Measurements from ENCODE around the gene KRTAP4-12. TPM values are rescaled to one million over a fixed set of nuclear protein-coding genes. Genes with fewer than 3 reads are reported as not detected.

KRTAP4-12 gene
- polyA plus RNA-seq, 1 donor (not counting 4 experiments of a cell fraction or from before 2014, with no cell fraction given), result not detected

DNA sequence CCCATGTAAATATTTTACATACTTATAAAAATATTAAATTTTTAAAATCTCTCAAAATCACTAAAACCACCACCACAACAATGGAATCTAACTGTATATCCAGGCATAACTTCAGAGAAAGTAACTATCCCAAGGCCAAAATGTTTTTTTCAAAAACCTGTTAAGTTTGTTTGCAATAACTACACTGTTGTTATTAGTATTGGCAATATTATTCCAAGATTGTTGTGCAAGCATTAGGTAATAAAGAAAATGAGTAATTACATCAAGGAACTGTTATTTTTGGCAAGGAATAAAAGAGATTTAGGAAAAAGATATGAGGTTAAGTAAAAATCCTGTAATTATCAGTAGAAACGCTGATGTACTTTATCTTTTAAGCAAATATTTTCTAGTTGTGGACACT lies 3.4 kb upstream of the KRTAP4-12 start:
- DNase-seq (ENCODE audit: low read depth, low spot score) (no peak), FAIRE-seq (no peak)
- peaks cover 19% of the 10 kb centered on the region for H3K4me1 ChIP-seq (ENCODE audit: control insufficient read depth, extremely low read depth, insufficient read depth, low read length)
- dilution Hi-C loops (cut with MboI; ENCODE audit: extremely low pct_ligation_motif_present, low sequenced_read_pairs), result no loop called here
- no peak overlapping the region for H3K9ac ChIP-seq (ENCODE audit: control insufficient read depth, extremely low read depth, insufficient read depth, low read length)
- no peaks in the 10 kb centered on the region for H4K20me1 ChIP-seq (ENCODE audit: control insufficient read depth, extremely low read depth, insufficient read depth, low read length)
- TF ChIP-seq EZH2 (IDR thresholded peaks at IDR 0.05; ENCODE audit: low read length), result no peak
- TF ChIP-seq, protein P1, sequence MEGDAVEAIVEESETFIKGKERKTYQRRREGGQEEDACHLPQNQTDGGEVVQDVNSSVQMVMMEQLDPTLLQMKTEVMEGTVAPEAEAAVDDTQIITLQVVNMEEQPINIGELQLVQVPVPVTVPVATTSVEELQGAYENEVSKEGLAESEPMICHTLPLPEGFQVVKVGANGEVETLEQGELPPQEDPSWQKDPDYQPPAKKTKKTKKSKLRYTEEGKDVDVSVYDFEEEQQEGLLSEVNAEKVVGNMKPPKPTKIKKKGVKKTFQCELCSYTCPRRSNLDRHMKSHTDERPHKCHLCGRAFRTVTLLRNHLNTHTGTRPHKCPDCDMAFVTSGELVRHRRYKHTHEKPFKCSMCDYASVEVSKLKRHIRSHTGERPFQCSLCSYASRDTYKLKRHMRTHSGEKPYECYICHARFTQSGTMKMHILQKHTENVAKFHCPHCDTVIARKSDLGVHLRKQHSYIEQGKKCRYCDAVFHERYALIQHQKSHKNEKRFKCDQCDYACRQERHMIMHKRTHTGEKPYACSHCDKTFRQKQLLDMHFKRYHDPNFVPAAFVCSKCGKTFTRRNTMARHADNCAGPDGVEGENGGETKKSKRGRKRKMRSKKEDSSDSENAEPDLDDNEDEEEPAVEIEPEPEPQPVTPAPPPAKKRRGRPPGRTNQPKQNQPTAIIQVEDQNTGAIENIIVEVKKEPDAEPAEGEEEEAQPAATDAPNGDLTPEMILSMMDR (optimal IDR thresholded peaks at IDR 0.05 in 1 of 3, IDR thresholded peaks at IDR 0.05 in 1 of 3, conservative IDR thresholded peaks at IDR 0.05 in 1 of 3; ENCODE audit: extremely low read depth in 1 of 3, insufficient read depth in 2 of 3, low read length in 3 of 3), result no peak
- no peaks in the 10 kb centered on the region for H3K36me3 ChIP-seq (ENCODE audit: control insufficient read depth in 2 of 2, extremely low read depth in 1 of 2, insufficient read depth in 2 of 2, low read length in 2 of 2)
- no peak overlapping the region for H3K27ac ChIP-seq (ENCODE audit: control insufficient read depth, insufficient read depth, low read length)
- H3K9me3 ChIP-seq (ENCODE audit: control insufficient read depth, low read depth, low read length), result no peaks in the 10 kb centered on the region
- no peak overlapping the region for H3K4me2 ChIP-seq (ENCODE audit: control insufficient read depth, extremely low read depth, insufficient read depth, low read depth, low read length)
- H3K9me1 ChIP-seq (ENCODE audit: control insufficient read depth, extremely low read depth, insufficient read depth, low read length), result no peaks in the 10 kb centered on the region
- H3K27me3 ChIP-seq (ENCODE audit: control insufficient read depth, extremely low read depth, insufficient read depth, low read length), result no peaks in the 10 kb centered on the region
- H3K4me3 ChIP-seq (ENCODE audit: control insufficient read depth in 2 of 3, extremely low read depth in 1 of 3, insufficient read depth in 2 of 3, low read depth in 1 of 3, low read length in 3 of 3), result no peak overlapping the region
- no peak overlapping the region for H2AFZ ChIP-seq (ENCODE audit: control insufficient read depth, low read length)
- H3K79me2 ChIP-seq (ENCODE audit: control insufficient read depth, insufficient read depth, low read length), result no peaks in the 10 kb centered on the region

DNA sequence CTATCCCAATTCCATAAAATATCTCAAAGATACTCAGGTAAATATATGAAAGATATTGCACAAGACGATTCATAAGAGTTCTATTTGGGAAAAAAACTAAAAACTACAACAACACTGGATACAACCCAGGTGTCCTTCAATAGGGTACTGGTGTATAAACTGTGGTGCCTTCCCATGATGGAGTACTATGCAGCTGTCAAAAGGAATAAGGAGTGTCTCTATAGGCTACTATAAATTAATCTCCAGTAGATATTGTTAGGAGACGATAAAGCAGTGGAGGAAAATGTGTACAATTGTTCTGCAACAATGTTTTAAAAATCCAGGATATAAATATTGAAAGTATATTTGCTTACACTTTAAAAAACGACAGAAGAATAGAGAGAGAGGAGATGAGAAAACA lies 2.4 kb upstream of the KRTAP4-12 start:
- Histone ChIP-seq H2AFZ (ENCODE audit: control insufficient read depth, low read length) (no peak overlapping the region), H4K20me1 (ENCODE audit: control insufficient read depth, extremely low read depth, insufficient read depth, low read length) (no peaks in the 10 kb centered on the region), H3K27ac (ENCODE audit: control insufficient read depth, insufficient read depth, low read length) (no peak overlapping the region), H3K79me2 (ENCODE audit: control insufficient read depth, insufficient read depth, low read length) (no peaks in the 10 kb centered on the region), H3K27me3 (ENCODE audit: control insufficient read depth, extremely low read depth, insufficient read depth, low read length) (no peaks in the 10 kb centered on the region), H3K9me1 (ENCODE audit: control insufficient read depth, extremely low read depth, insufficient read depth, low read length) (no peaks in the 10 kb centered on the region), H3K9ac (ENCODE audit: control insufficient read depth, extremely low read depth, insufficient read depth, low read length) (no peak overlapping the region), H3K36me3 (ENCODE audit: control insufficient read depth in 2 of 2, extremely low read depth in 1 of 2, insufficient read depth in 2 of 2, low read length in 2 of 2) (no peaks in the 10 kb centered on the region), H3K9me3 (ENCODE audit: control insufficient read depth, low read depth, low read length) (no peaks in the 10 kb centered on the region), H3K4me3 (ENCODE audit: control insufficient read depth in 2 of 3, extremely low read depth in 1 of 3, insufficient read depth in 2 of 3, low read depth in 1 of 3, low read length in 3 of 3) (no peak overlapping the region), H3K4me2 (ENCODE audit: control insufficient read depth, extremely low read depth, insufficient read depth, low read depth, low read length) (no peak overlapping the region), H3K4me1 (ENCODE audit: control insufficient read depth, extremely low read depth, insufficient read depth, low read length) (peaks cover 10% of the 10 kb centered on the region)
- no peak for FAIRE-seq
- no peak for DNase-seq (ENCODE audit: low read depth, low spot score)
- TF ChIP-seq, protein P1 (optimal IDR thresholded peaks at IDR 0.05 in 1 of 3, IDR thresholded peaks at IDR 0.05 in 1 of 3, conservative IDR thresholded peaks at IDR 0.05 in 1 of 3; ENCODE audit: extremely low read depth in 1 of 3, insufficient read depth in 2 of 3, low read length in 3 of 3), result no peak
- TF ChIP-seq EZH2 (IDR thresholded peaks at IDR 0.05; ENCODE audit: low read length), result no peak
- dilution Hi-C loops (cut with MboI; ENCODE audit: extremely low pct_ligation_motif_present, low sequenced_read_pairs), result no loop called here
